RWPE1 (cell line): ENCODE measurements around the gene RTP1.
"Not testable (repeated sequence)": the region's sequence is repeated elsewhere in the genome, so short reads cannot be mapped to it uniquely, and the experiment has no call there.

ENCODE experiments used
- CTCF ChIA-PET: fragments of 350-600 bp; sonication (Branson Sonifier 250); formaldehyde crosslinking; extraction: SDS; loops from one replicate; lab custom pipeline; 2021; lab: Yijun Ruan, JAX
- POLR2A ChIA-PET: fragments of 400-600 bp; formaldehyde crosslinking; extraction: SDS; loops from one replicate; lab custom pipeline; 2020; ENCODE audit warnings: antibody characterized with exemption; ENCODE audit not compliant: low non-redundant PET; lab: Yijun Ruan, JAX
- DNase-seq: peaks from one replicate; pipeline ENCODE4 v3.0.0; 2012; ENCODE audit warnings: low spot score
- H3K27ac ChIP-seq: fragments of 450-650 bp; 2 replicates; pipeline ENCODE4 v1.5.1; 2017
- TF ChIP-seq, protein P1 (sequence below): fragments of 450-650 bp; conservative IDR thresholded peaks from 2 replicates; pipeline ENCODE4 v1.5.1; 2017; ENCODE audit warnings: low read depth, mild to moderate bottlenecking

RTP1 gene

DNA sequence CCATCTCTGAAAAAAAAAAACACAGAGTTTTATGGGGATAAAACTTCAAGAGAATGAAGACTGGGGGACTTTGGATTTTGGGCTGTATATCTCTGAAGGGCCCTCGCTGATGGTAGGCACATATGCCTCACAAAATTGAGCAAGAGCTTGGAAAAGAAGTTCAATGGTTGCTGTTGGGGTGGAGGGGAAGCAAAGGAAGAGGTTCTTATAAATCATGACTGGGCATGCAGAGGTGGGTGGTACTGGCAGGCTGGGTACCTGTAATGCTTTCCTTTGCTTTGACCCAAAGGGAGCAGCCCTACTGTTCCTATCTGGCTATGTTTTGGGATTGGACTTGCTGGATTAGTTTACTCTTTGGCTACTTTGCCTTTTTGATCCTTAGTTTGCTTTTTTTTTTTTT is 6.0 kb upstream of the RTP1 start:
- TF ChIP-seq, protein P1, sequence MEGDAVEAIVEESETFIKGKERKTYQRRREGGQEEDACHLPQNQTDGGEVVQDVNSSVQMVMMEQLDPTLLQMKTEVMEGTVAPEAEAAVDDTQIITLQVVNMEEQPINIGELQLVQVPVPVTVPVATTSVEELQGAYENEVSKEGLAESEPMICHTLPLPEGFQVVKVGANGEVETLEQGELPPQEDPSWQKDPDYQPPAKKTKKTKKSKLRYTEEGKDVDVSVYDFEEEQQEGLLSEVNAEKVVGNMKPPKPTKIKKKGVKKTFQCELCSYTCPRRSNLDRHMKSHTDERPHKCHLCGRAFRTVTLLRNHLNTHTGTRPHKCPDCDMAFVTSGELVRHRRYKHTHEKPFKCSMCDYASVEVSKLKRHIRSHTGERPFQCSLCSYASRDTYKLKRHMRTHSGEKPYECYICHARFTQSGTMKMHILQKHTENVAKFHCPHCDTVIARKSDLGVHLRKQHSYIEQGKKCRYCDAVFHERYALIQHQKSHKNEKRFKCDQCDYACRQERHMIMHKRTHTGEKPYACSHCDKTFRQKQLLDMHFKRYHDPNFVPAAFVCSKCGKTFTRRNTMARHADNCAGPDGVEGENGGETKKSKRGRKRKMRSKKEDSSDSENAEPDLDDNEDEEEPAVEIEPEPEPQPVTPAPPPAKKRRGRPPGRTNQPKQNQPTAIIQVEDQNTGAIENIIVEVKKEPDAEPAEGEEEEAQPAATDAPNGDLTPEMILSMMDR = no peak
- POLR2A ChIA-PET = no interaction called here
- no peak for DNase-seq
- CTCF ChIA-PET = interaction anchor here (0.8 kb wide), 1 partner anchor 15 kb away, joined by 3 read pairs; no protein-coding TSS in a partner anchor
- H3K27ac ChIP-seq = no peak overlapping the region

DNA sequence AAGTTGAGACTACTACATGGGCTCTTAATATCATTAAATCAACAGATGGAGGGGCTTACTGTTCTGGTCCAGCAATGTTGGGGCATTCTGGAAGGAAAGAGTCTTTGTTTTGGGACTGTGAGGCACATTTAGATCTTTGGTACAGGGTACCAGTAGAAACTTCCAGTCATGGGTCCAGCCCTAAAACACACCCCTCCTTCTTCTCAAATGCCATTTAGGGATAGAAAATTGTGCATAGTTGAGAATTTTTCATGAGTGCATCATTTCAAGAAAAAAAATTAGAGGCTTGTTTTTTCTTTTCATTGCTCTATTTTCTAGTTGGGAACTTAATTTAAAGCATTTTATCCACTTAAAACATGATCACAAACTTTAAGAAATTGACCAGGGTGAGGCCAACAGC is 4.1 kb upstream of the RTP1 start:
- ChIA-PET CTCF (no interaction called here), POLR2A (no interaction called here)
- TF ChIP-seq, protein P1 = no peak
- no peak for DNase-seq
- H3K27ac ChIP-seq = no peak overlapping the region

DNA sequence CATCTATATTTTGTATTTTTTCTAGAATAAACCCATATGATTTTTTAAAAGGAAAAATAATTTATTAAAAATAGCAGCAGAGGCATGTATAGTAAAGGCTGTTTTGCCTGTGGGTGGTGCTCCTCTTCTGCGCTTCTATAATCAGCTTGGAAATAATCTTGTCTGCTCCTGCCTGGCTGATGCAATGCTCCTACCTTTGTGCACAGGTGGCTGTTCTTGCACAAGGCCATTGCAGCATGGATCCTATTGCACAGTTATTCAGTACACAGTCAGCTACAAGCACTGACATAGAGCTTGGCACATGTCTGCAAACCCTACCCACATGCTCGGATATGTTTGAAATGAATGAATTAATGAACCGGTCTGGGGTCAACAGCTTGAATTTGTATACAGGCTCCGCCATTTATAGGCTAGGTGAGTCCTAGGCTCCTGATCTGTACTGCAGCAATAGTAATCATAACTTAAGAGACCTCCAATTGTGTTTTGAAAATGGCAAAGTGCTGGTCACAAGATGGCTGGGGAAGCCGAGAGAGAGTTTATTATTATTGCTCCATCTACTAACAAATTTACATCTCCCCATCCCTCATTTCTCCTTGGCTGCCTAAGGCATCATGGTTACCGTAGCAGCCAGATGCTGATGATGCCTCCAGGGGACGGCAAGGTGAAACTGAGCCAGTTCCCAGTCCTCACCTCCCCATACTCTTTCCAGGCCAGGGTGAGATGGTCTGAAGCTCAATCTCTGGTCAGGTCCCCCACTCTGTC is 532 bp upstream of the RTP1 start:
- TF ChIP-seq, protein P1 = no peak
- CTCF ChIA-PET = interaction anchor here (0.7 to 1.1 kb wide), 2 partner anchors 482 to 483 kb away, joined by 3 to 6 read pairs; no protein-coding TSS in a partner anchor
- peak; percentile 30 for DNase-seq
- POLR2A ChIA-PET = no interaction called here
- 0 out of 2 replicates have a peak overlapping the region, but pooled peaks have one; percentile 14 for H3K27ac ChIP-seq

DNA sequence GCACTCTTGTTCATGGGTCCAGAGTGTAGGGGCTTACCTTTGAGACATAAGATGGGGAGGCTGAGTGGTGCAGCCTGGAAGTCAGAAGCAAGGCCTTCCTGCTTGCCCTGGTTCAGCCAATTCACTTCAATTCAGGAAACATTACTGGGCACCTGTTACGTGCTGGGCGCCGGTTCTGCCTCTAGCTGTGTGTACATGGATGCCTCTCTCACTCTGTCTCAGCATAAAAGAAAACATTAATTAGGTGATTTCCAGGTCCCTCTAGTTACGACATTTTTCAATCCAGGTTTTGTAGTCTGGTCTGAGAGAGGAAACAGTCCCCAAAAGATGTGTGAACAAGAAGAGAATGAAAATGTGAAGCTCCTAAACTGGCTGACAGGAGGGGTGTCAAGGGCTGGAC is 1.2 kb downstream of the RTP1 start:
- TF ChIP-seq, protein P1 = no peak
- ChIA-PET POLR2A (interaction anchor here (0.6 kb wide), 1 partner anchor 24 kb away, joined by 3 read pairs; no protein-coding TSS in a partner anchor), CTCF (interaction anchor here (0.8 kb wide), 1 partner anchor 121 kb away, joined by 3 read pairs; no protein-coding TSS in a partner anchor)
- H3K27ac ChIP-seq = no peak overlapping the region
- no peak for DNase-seq

DNA sequence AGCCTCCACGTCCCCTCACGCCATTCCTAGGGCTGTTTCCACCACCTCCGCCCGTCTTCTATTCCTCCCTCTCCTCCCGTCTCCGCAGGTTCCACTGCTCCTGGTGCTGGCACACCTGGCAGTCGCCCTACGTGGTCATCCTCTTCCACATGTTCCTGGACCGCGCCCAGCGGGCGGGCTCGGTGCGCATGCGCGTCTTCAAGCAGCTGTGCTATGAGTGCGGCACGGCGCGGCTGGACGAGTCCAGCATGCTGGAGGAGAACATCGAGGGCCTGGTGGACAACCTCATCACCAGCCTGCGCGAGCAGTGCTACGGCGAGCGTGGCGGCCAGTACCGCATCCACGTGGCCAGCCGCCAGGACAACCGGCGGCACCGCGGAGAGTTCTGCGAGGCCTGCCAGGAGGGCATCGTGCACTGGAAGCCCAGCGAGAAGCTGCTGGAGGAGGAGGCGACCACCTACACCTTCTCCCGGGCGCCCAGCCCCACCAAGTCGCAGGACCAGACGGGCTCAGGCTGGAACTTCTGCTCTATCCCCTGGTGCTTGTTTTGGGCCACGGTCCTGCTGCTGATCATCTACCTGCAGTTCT is 2.3 kb downstream of the RTP1 start:
- H3K27ac ChIP-seq, DNase-seq, CTCF ChIA-PET, POLR2A ChIA-PET: not testable (repeated sequence)

DNA sequence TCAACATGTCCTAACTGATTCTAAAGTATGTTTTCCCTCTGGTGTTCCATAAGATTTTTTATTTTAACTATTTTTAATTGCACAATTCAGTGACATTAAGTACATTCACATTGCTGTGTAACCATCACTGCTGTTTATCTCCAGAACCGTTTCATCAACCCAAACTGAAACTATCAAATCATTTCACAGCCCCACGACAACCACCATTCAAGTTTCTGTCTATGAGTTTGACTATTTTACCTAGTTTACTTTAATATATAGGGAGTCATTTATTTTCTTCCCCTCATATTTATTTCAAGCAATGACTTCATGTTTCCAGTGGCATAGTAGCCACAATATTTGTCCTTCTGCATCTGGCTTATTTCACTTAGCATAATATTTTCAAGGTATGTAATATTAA is 8.4 kb downstream of the RTP1 start:
- CTCF ChIA-PET = no interaction called here
- no peak for DNase-seq
- TF ChIP-seq, protein P1 = no peak
- no peak overlapping the region for H3K27ac ChIP-seq
- POLR2A ChIA-PET = no interaction called here

DNA sequence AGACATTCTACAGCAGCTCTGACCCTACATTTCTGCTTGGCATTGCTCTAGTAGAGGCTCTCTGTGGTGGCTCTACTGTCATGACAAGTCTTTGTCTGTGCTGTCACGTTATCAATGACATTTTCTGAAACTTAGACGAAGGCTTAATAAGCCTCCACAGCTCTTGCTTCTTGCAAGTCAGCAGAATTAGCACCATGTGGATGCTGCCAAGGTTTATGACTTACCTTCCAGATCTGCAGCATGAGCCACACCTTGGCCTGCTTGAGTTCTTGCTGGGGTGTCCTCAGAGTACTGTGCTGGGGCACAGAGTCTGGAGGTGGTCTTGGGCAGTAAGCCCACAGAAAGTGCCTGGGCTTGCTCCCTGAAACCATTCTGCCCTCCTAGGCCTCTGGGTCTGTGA is 9.8 kb downstream of the RTP1 start:
- POLR2A ChIA-PET = no interaction called here
- CTCF ChIA-PET = interaction anchor here (1.1 kb wide), 1 partner anchor 16 kb away, joined by 3 read pairs; no protein-coding TSS in a partner anchor
- TF ChIP-seq, protein P1 = no peak
- no peak overlapping the region; the same call in 1 of the 2 replicates for H3K27ac ChIP-seq
- no peak for DNase-seq
